ENCODE measurements around the gene WRAP73.
A peak's percentile ranks its signal among the peaks of the same experiment; 100 is the strongest.

Gene WRAP73, protein sequence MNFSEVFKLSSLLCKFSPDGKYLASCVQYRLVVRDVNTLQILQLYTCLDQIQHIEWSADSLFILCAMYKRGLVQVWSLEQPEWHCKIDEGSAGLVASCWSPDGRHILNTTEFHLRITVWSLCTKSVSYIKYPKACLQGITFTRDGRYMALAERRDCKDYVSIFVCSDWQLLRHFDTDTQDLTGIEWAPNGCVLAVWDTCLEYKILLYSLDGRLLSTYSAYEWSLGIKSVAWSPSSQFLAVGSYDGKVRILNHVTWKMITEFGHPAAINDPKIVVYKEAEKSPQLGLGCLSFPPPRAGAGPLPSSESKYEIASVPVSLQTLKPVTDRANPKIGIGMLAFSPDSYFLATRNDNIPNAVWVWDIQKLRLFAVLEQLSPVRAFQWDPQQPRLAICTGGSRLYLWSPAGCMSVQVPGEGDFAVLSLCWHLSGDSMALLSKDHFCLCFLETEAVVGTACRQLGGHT

GRCh38 chr1:3649342-3650247 is at the start of gene WRAP73:
TSS of gene WRAP73 (minus strand) at chr1:3650103. CDS start at chr1:3649999, 104 bp downstream.
- TF ChIP-seq, protein P1, sequence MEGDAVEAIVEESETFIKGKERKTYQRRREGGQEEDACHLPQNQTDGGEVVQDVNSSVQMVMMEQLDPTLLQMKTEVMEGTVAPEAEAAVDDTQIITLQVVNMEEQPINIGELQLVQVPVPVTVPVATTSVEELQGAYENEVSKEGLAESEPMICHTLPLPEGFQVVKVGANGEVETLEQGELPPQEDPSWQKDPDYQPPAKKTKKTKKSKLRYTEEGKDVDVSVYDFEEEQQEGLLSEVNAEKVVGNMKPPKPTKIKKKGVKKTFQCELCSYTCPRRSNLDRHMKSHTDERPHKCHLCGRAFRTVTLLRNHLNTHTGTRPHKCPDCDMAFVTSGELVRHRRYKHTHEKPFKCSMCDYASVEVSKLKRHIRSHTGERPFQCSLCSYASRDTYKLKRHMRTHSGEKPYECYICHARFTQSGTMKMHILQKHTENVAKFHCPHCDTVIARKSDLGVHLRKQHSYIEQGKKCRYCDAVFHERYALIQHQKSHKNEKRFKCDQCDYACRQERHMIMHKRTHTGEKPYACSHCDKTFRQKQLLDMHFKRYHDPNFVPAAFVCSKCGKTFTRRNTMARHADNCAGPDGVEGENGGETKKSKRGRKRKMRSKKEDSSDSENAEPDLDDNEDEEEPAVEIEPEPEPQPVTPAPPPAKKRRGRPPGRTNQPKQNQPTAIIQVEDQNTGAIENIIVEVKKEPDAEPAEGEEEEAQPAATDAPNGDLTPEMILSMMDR (IDR thresholded peaks at IDR 0.05; ENCODE audit: control extremely low read depth, extremely low read depth, low read depth, missing control alignments): no peak
- ChIA-PET CTCF (interaction anchor here (0.7 to 2.2 kb wide), 8 partner anchors 9 to 27 kb away, joined by 3 to 4 read pairs (median 4); no protein-coding TSS in a partner anchor), POLR2A (no interaction called here)
- DNase-seq (ENCODE audit: extremely low spot score): peak; percentile 95

- DNase-seq (ENCODE audit: extremely low spot score): no peak
- POLR2A ChIA-PET: no interaction called here
- TF ChIP-seq, protein P1 (IDR thresholded peaks at IDR 0.05; ENCODE audit: control extremely low read depth, extremely low read depth, low read depth, missing control alignments): no peak
- CTCF ChIA-PET: interaction anchor here (1.1 to 1.3 kb wide), 2 partner anchors 11 to 25 kb away, joined by 4 to 5 read pairs; no protein-coding TSS in a partner anchor
These were observed 49.7 kb upstream of the WRAP73 start for GRCh38 chr1:3699596-3699995.

- ChIA-PET POLR2A (no interaction called here), CTCF (interaction anchor here (1.1 to 1.3 kb wide), 2 partner anchors 12 to 26 kb away, joined by 4 to 5 read pairs; no protein-coding TSS in a partner anchor)
- TF ChIP-seq, protein P1 (IDR thresholded peaks at IDR 0.05; ENCODE audit: control extremely low read depth, extremely low read depth, low read depth, missing control alignments): no peak
- no peak for DNase-seq (ENCODE audit: extremely low spot score)
These were observed 48.9 kb upstream of the WRAP73 start for GRCh38 chr1:3698660-3699408.

DNA sequence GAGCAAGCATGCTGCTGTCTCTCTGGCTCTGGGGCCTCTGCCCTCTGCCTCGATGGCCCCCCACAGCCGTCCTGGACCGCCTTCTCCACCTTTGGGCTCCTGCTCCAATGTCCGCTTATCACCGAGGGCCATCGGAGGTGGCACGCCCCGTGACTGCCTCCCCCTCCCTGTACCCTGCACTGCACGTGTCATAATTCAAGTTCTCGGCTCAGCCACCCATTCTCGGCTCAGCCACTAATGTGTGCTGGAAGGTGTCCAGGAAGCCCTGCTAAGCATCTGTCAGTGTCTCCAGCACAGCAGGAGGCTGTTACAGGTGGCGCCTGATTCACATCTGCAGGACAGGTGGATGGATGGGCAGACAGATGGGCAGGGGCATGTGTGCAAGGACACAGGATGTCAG is 47.9 kb upstream of the WRAP73 start:
- TF ChIP-seq, protein P1 (IDR thresholded peaks at IDR 0.05; ENCODE audit: control extremely low read depth, extremely low read depth, low read depth, missing control alignments): no peak
- DNase-seq (ENCODE audit: extremely low spot score): no peak
- ChIA-PET POLR2A (no interaction called here), CTCF (interaction anchor here (1.9 kb wide), 1 partner anchor 13 kb away, joined by 4 read pairs; no protein-coding TSS in a partner anchor)

DNA sequence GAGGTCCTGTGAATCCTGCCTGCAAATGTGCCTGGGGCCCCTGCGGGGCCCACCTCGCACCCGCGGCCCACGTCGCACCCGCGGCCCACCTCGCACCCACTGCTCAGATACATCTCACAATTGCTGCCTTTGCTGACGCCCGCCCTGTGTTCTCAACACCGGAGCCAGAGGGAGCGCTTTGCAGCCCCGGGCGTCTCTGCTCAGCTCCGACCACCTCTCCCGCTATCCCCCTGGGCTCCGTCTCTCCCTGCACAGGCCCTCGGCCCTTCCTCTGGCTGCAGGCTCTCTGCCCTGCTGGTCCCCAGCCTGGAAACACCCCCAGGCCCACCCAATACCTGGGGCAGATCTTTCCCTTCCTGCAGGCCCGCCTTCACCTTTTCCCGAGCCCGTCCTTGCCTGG is 47.2 kb upstream of the WRAP73 start:
- POLR2A ChIA-PET: interaction anchor here (0.6 kb wide), 1 partner anchor 21 kb away, joined by 3 read pairs; no protein-coding TSS in a partner anchor

More for the DNA sequence above, 47.2 kb upstream of the WRAP73 start:
- DNase-seq (ENCODE audit: extremely low spot score): no peak
- CTCF ChIA-PET: interaction anchor here (1.9 kb wide), 1 partner anchor 14 kb away, joined by 4 read pairs; no protein-coding TSS in a partner anchor
- TF ChIP-seq, protein P1 (IDR thresholded peaks at IDR 0.05; ENCODE audit: control extremely low read depth, extremely low read depth, low read depth, missing control alignments): no peak

Measured in GM10248 (cell line).